HCT116 (cell line): ENCODE results near the gene WHAMM. TPM values are rescaled to one million over a fixed set of nuclear protein-coding genes. Genes with fewer than 3 reads are reported as not detected.

Experiments used
- ATAC-seq: fragments of 200-7000 bp; cut with Tn5 transposase; 2 replicates; pipeline ENCODE4 v1.9.1; 2020; ENCODE audit warnings: mild to moderate bottlenecking, moderate library complexity
- BruUV-seq: library from RNA; stranded (reverse); fragments of 400-500 nt; replicated peaks from 2 replicates; lab custom pipeline; 2021; lab: Mats Ljungman, UMichigan
- CTCF ChIA-PET: fragments of 300-600 bp; sonication (Branson Sonifier 250); formaldehyde crosslinking; loops from one replicate; lab custom pipeline; 2021; ENCODE audit warnings: antibody characterized with exemption; lab: Charles Lee
- POLR2A ChIA-PET: fragments of 300-600, 350-600 bp; sonication (Branson Sonifier 250); formaldehyde crosslinking; loops from one replicate; lab custom pipeline; 2021; ENCODE audit warnings: antibody characterized with exemption; lab: Charles Lee
- RAD21 ChIA-PET, 2 experiments: fragments of 300-600 bp; sonication (Branson Sonifier 250); formaldehyde crosslinking; loops; one replicate each; lab custom pipeline; 2023; ENCODE audit warnings: low total read pairs in 2 of 2; ENCODE audit not compliant: uncharacterized antibody in 2 of 2, unreplicated experiment in 2 of 2, low non-redundant PET in 1 of 2; lab: Charles Lee
- DNase-seq: peaks from one replicate; pipeline ENCODE4 v3.0.0-alpha.2; 2010; ENCODE audit warnings: low read depth, low spot score
- H2AFZ ChIP-seq: fragments of 200-600 bp; shearing (Covaris generic), sonication (generic); 2 replicates; pipeline ENCODE4 v1.6.1; 2017; ENCODE audit warnings: low read depth, mixed run types, mixed read lengths, antibody characterized with exemption, low read length; ENCODE audit not compliant: poor library complexity, severe bottlenecking
- H3K27ac ChIP-seq: 2 replicates; pipeline ENCODE4 v1.5.1; 2012; ENCODE audit warnings: low read depth, low read length
- H3K27me3 ChIP-seq: fragments of 200-600 bp; sonication (generic); 2 replicates; pipeline ENCODE4 v1.6.1; 2016; ENCODE audit warnings: mixed run types, low read length, mixed read lengths; ENCODE audit not compliant: insufficient read depth
- H3K36me3 ChIP-seq, 2 experiments: fragments of 200-500 bp in 1 of 2; fragments of 200-600 bp in 1 of 2; sonication (Bioruptor generic) in 1 of 2; sonication (generic) in 1 of 2; 2 replicates each; pipeline versions ENCODE4 v1.5.1 to v1.6.1; 2014 to 2016; ENCODE audit warnings: low read length in 2 of 2, inconsistent platforms in 1 of 2, mixed read lengths in 1 of 2, mixed run types in 1 of 2; ENCODE audit not compliant: insufficient read depth in 2 of 2, control insufficient read depth in 1 of 2
- H3K4me1 ChIP-seq, 2 experiments: fragments of 200-600 bp in 1 of 2; sonication (generic) in 1 of 2; 2 replicates each; pipeline versions ENCODE4 v1.5.1 to v1.6.1; 2012 to 2017; ENCODE audit warnings: low read length in 2 of 2, inconsistent platforms in 1 of 2, mild to moderate bottlenecking in 1 of 2, mixed read lengths in 1 of 2, mixed run types in 1 of 2, moderate library complexity in 1 of 2; ENCODE audit not compliant: insufficient read depth in 2 of 2, control insufficient read depth in 1 of 2
- H3K4me2 ChIP-seq: fragments of 200-600 bp; sonication (generic); 2 replicates; pipeline ENCODE4 v1.6.1; 2017; ENCODE audit warnings: mixed run types, low read length, mixed read lengths
- H3K4me3 ChIP-seq, 2 experiments: fragments of 200-600 bp in 1 of 2; sonication (generic) in 1 of 2; replicated peaks in 1 of 2; 2 replicates each; pipeline ENCODE4 v1.5.1; 2011 to 2016; ENCODE audit warnings: low read length in 2 of 2, control low read depth in 1 of 2, low read depth in 1 of 2, mild to moderate bottlenecking in 1 of 2, mixed read lengths in 1 of 2, mixed run types in 1 of 2
- H3K79me2 ChIP-seq: fragments of 200-600 bp; sonication (generic); 2 replicates; pipeline ENCODE4 v1.6.1; 2017; ENCODE audit warnings: mild to moderate bottlenecking, mixed run types, low read length, moderate library complexity, mixed read lengths; ENCODE audit not compliant: insufficient read depth
- H3K9ac ChIP-seq: fragments of 200-600 bp; sonication (generic); 2 replicates; pipeline ENCODE4 v1.6.1; 2016; ENCODE audit warnings: low read length, mixed read lengths
- H3K9me2 ChIP-seq: fragments of 200-600 bp; sonication (generic), shearing (Covaris generic); 2 replicates; pipeline ENCODE4 v1.6.1; 2017; ENCODE audit warnings: mixed run types, mild to moderate bottlenecking, moderate library complexity; ENCODE audit not compliant: insufficient read depth
- H3K9me3 ChIP-seq, 2 experiments: fragments of 200-500 bp in 1 of 2; fragments of 200-600 bp in 1 of 2; sonication (Bioruptor generic) in 1 of 2; sonication (generic) in 1 of 2; 2 replicates each; pipeline ENCODE4 v1.6.1; 2014 to 2017; ENCODE audit warnings: low read length in 2 of 2, mixed read lengths in 2 of 2, inconsistent platforms in 1 of 2, low read depth in 1 of 2, mild to moderate bottlenecking in 1 of 2, mixed run types in 1 of 2, moderate library complexity in 1 of 2; ENCODE audit not compliant: control insufficient read depth in 1 of 2, insufficient read depth in 1 of 2
- H4K20me1 ChIP-seq: fragments of 200-600 bp; sonication (generic), shearing (Covaris generic); 2 replicates; pipeline ENCODE4 v1.6.1; 2017; ENCODE audit warnings: mixed run types, mild to moderate bottlenecking, moderate library complexity; ENCODE audit not compliant: insufficient read depth
- CBX3 ChIP-seq: IDR thresholded peaks from 2 replicates; pipeline ENCODE4 v1.6.1; 2012; ENCODE audit warnings: low read depth
- CEBPB ChIP-seq: IDR thresholded peaks from 2 replicates; pipeline ENCODE4 v1.6.1; 2012; ENCODE audit warnings: low read depth
- EGR1 ChIP-seq: IDR thresholded peaks from 2 replicates; pipeline ENCODE4 v1.6.1; 2012; ENCODE audit warnings: low read depth
- ELF1 ChIP-seq: IDR thresholded peaks from 2 replicates; pipeline ENCODE4 v1.6.1; 2012; ENCODE audit warnings: low read depth, borderline replicate concordance
- EZH2 ChIP-seq: fragments of 200-600 bp; sonication (generic); IDR thresholded peaks from 2 replicates; pipeline ENCODE4 v1.6.1; 2017; ENCODE audit warnings: antibody characterized with exemption, mixed run types
- JUND ChIP-seq: IDR thresholded peaks from 2 replicates; pipeline ENCODE4 v1.6.1; 2012
- POLR2A ChIP-seq: IDR thresholded peaks from 2 replicates; pipeline ENCODE4 v1.7.0; 2011; ENCODE audit warnings: borderline replicate concordance; ENCODE audit not compliant: insufficient read depth, insufficient read length; ENCODE audit errors: extremely low read depth
- POLR2AphosphoS5 ChIP-seq: IDR thresholded peaks from 2 replicates; pipeline ENCODE4 v1.6.1; 2011; ENCODE audit warnings: mild to moderate bottlenecking, low read depth, low read length, moderate library complexity
- RAD21 ChIP-seq: IDR thresholded peaks from 2 replicates; pipeline ENCODE4 v1.6.1; 2012; ENCODE audit warnings: low read depth, mild to moderate bottlenecking
- SIN3A ChIP-seq: IDR thresholded peaks from 2 replicates; pipeline ENCODE4 v1.6.1; 2012; ENCODE audit warnings: low read depth
- SRF ChIP-seq: IDR thresholded peaks from 2 replicates; pipeline ENCODE4 v1.6.1; 2012; ENCODE audit warnings: low read depth
- TCF7L2 ChIP-seq: IDR thresholded peaks from 2 replicates; pipeline ENCODE4 v1.7.0; 2011; ENCODE audit warnings: borderline replicate concordance, inconsistent platforms; ENCODE audit not compliant: insufficient read depth, insufficient read length; ENCODE audit errors: extremely low read depth
- ZNF274 ChIP-seq: fragments of 200-500 bp; sonication (Bioruptor generic); IDR thresholded peaks from 2 replicates; pipeline ENCODE4 v1.6.1; 2014; ENCODE audit warnings: mild to moderate bottlenecking, low read depth, low read length, inconsistent platforms
- intact Hi-C: fragments of 100-400 bp; cut with micrococcal nuclease; formaldehyde crosslinking; loops from 2 replicates; pipeline ENCODE4 v1.10.0; 2022
- total RNA-seq: library from RNA; stranded (reverse); gene quantifications from one replicate; pipeline ENCODE4 v1.2.1, GENCODE V29; 2021; ENCODE audit not compliant: unreplicated experiment
- TF ChIP-seq, protein P1 (sequence below), 3 experiments: fragments of 200-600 bp in 1 of 3; sonication (generic) in 1 of 3; IDR thresholded peaks in 2 of 3; conservative IDR thresholded peaks in 1 of 3; 2 replicates each; pipeline ENCODE4 v1.5.1; 2012 to 2017; ENCODE audit warnings: low read depth in 2 of 3, low read length in 2 of 3, antibody characterized with exemption in 1 of 3, borderline replicate concordance in 1 of 3, control low read depth in 1 of 3, mild to moderate bottlenecking in 1 of 3, mixed read lengths in 1 of 3, mixed run types in 1 of 3, moderate library complexity in 1 of 3; ENCODE audit not compliant: insufficient read depth in 1 of 3
- TF ChIP-seq, protein P2 (sequence below): IDR thresholded peaks from 2 replicates; pipeline ENCODE4 v1.6.1; 2012; ENCODE audit warnings: low read depth
- TF ChIP-seq, protein P3 (sequence below): IDR thresholded peaks from 2 replicates; pipeline ENCODE4 v1.6.1; 2012

The WHAMM gene
- total RNA-seq, 1 experiment from 2014 or later: 7.1 TPM

DNA sequence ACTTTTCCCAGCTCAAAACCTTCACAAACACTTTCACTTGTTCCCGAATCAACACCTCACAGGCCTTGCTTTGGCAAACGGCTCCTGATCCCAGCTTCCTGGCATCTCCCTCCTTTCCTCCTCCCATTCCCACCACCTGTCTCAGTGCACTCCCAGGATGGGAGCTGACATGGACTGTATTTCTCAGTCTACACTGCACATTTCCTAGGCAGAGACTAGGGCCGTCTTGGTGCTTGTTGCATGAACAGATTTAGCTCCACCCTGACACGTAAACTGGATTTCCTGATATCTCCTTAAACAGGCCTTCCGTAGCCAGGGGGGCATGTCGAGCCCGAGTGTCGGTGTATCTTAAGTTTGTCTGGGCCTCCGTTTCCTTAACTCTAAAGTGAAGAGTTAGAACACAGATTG is 790 bp upstream of the WHAMM start (continued):
- TF ChIP-seq, protein P1, sequence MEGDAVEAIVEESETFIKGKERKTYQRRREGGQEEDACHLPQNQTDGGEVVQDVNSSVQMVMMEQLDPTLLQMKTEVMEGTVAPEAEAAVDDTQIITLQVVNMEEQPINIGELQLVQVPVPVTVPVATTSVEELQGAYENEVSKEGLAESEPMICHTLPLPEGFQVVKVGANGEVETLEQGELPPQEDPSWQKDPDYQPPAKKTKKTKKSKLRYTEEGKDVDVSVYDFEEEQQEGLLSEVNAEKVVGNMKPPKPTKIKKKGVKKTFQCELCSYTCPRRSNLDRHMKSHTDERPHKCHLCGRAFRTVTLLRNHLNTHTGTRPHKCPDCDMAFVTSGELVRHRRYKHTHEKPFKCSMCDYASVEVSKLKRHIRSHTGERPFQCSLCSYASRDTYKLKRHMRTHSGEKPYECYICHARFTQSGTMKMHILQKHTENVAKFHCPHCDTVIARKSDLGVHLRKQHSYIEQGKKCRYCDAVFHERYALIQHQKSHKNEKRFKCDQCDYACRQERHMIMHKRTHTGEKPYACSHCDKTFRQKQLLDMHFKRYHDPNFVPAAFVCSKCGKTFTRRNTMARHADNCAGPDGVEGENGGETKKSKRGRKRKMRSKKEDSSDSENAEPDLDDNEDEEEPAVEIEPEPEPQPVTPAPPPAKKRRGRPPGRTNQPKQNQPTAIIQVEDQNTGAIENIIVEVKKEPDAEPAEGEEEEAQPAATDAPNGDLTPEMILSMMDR (IDR thresholded peaks at IDR 0.05 in 2 of 3, conservative IDR thresholded peaks at IDR 0.05 in 1 of 3; ENCODE audit: borderline replicate concordance in 1 of 3, insufficient read depth in 1 of 3, low read depth in 2 of 3, low read length in 2 of 3): no peak

DNA sequence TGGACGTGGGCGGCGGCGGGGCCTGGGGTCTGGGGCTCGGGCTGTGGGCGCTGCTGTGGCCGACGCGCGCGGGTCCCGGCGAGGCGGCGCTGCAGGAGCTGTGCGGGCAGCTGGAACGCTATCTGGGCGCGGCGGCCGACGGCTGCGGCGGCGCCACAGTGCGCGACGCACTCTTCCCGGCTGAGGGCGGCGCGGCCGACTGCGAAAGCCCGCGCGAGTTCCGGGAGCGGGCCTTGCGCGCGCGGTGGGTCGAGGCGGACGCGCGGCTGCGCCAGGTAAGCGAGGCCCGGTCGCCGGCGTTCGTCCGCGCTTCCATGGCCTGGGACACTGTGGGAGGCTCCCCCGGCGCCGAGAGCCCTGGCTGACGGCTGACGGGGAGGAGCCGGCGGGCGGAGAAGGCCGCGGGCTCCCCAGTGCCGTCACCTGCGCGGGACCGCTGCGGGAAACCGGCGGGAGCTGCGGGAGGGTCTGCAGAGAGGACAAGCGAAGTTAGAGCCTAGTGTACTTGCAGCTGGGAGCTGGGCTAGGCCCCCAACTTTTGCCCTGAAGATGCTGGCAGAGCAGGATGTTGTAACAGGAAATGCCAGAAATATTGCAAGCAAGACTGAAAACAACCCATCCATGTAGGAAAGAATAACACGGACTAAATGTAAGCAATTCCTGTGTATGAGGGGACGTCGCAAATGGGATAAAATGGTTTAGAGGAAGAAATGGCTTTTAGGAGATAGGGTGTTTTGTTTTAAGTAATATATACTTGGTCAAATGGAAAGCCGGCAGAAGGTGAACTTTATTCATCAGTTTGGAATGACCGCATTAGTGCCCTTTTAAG is 847 bp downstream of the WHAMM start:
- no TSS peak for BruUV-seq
- Histone ChIP-seq H3K4me3 (peak overlapping the region; percentile 66 to 74), H3K4me2 (peak overlapping the region; percentile 88), H3K9me3 (no peaks in the 10 kb centered on the region), H3K27me3 (no peaks in the 10 kb centered on the region), H3K36me3 (peaks cover 0 to 6% of the 10 kb centered on the region in 2 experiments; a peak in 2 of 4 replicates), H3K9me2 (no peaks in the 10 kb centered on the region), H3K27ac (peak overlapping the region; percentile 96), H3K4me1 (peaks cover 9 to 29% of the 10 kb centered on the region in 2 experiments; a peak in 2 of 4 replicates), H2AFZ (no peak overlapping the region), H4K20me1 (no peaks in the 10 kb centered on the region), H3K79me2 (peaks cover 32% of the 10 kb centered on the region), H3K9ac (peak overlapping the region; percentile 90)
- CTCF ChIA-PET: no interaction called here
- POLR2A ChIA-PET: no interaction called here
- RAD21 ChIA-PET: no interaction called here
- intact Hi-C loops: no loop called here
- DNase-seq (no peak), ATAC-seq (peak; percentile 60)
- TF ChIP-seq TCF7L2 (no peak), EGR1 (no peak), JUND (0 out of 2 replicates have a peak, but pooled peaks have one; percentile 12), ZNF274 (no peak), SIN3A (peak; percentile 31; the same call in 1 of the 2 replicates), ELF1 (no peak), SRF (no peak), POLR2AphosphoS5 (0 out of 2 replicates have a peak, but pooled peaks have one; percentile 1), POLR2A (no peak), RAD21 (0 out of 2 replicates have a peak, but pooled peaks have one; percentile 6), EZH2 (no peak), CEBPB (0 out of 2 replicates have a peak, but pooled peaks have one; percentile 20), CBX3 (no peak)
- TF ChIP-seq, protein P2, sequence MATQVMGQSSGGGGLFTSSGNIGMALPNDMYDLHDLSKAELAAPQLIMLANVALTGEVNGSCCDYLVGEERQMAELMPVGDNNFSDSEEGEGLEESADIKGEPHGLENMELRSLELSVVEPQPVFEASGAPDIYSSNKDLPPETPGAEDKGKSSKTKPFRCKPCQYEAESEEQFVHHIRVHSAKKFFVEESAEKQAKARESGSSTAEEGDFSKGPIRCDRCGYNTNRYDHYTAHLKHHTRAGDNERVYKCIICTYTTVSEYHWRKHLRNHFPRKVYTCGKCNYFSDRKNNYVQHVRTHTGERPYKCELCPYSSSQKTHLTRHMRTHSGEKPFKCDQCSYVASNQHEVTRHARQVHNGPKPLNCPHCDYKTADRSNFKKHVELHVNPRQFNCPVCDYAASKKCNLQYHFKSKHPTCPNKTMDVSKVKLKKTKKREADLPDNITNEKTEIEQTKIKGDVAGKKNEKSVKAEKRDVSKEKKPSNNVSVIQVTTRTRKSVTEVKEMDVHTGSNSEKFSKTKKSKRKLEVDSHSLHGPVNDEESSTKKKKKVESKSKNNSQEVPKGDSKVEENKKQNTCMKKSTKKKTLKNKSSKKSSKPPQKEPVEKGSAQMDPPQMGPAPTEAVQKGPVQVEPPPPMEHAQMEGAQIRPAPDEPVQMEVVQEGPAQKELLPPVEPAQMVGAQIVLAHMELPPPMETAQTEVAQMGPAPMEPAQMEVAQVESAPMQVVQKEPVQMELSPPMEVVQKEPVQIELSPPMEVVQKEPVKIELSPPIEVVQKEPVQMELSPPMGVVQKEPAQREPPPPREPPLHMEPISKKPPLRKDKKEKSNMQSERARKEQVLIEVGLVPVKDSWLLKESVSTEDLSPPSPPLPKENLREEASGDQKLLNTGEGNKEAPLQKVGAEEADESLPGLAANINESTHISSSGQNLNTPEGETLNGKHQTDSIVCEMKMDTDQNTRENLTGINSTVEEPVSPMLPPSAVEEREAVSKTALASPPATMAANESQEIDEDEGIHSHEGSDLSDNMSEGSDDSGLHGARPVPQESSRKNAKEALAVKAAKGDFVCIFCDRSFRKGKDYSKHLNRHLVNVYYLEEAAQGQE: no peak
- TF ChIP-seq, protein P3, sequence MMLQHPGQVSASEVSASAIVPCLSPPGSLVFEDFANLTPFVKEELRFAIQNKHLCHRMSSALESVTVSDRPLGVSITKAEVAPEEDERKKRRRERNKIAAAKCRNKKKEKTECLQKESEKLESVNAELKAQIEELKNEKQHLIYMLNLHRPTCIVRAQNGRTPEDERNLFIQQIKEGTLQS: no peak
- TF ChIP-seq, protein P1 (IDR thresholded peaks at IDR 0.05 in 2 of 3, conservative IDR thresholded peaks at IDR 0.05 in 1 of 3; ENCODE audit: borderline replicate concordance in 1 of 3, insufficient read depth in 1 of 3, low read depth in 2 of 3, low read length in 2 of 3): no peak
